HG03095 (cell line): Measurements from ENCODE around the gene NDUFAF8.

Source experiments
- ATAC-seq: cut with Tn5 transposase; IDR thresholded peaks from one replicate; pipeline ENCODE4 v1.9.1; 2021; ENCODE audit warnings: moderate library complexity; ENCODE audit not compliant: unreplicated experiment

NDUFAF8 gene

DNA sequence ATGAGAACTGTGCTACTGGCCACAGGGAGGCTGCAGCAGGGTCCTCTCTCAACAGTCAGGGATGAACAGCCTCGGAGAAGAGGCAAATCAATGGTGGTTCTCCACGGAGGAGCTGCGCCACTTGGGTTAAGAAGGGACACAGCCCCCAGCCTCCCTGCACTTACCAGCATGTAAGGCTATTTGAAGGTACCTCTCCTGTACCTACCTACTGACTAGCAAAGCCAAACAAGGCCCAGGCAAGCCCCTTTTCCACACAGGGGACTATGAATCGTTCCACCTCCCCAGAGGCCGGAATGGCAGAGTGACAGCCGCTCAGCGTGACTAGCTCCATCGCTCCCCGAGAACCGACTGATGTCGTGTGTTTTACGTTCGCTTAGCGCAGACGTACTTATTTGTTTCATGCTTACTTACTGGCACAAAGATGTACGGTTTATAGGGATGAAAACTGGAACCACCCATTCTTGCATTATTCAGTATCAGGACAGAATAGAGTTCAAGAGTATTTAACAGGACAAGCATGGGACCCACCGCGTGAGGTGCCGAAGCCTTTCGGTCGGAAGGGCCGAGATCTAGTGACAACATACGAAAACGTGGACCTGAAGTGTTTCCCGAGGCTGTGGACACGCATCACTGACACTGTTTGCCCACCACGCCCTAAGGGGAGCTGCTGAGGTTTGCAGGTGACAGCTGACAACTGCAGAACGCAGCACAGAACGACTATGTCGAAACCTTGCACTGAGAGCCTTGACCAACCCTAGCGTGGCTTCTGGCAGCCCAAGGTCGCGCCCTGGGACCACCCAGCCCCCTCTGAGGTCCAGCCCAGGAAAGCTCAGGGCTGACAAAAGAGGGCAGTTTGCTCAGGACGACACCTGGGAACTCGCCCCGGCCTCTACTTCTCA lies 1.3 kb upstream of the NDUFAF8 start:
- ATAC-seq = no peak

DNA sequence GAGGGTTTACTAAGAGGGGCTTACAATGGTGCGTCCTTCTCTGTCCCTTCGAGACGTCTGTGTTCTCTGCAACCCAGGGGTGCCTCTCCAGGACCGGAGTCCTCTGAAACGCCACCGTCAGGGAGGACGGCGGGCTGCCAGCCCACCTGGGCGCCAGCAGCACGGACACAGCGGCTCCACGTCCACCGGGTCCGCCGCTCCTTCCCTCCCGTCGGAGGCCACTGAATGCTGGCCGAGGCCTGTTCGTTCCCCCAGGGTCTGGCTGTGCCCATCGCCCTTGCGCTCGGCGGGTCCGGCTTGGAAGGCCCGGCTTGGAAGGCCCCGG lies 666 bp upstream of the NDUFAF8 start:
- no peak for ATAC-seq

DNA sequence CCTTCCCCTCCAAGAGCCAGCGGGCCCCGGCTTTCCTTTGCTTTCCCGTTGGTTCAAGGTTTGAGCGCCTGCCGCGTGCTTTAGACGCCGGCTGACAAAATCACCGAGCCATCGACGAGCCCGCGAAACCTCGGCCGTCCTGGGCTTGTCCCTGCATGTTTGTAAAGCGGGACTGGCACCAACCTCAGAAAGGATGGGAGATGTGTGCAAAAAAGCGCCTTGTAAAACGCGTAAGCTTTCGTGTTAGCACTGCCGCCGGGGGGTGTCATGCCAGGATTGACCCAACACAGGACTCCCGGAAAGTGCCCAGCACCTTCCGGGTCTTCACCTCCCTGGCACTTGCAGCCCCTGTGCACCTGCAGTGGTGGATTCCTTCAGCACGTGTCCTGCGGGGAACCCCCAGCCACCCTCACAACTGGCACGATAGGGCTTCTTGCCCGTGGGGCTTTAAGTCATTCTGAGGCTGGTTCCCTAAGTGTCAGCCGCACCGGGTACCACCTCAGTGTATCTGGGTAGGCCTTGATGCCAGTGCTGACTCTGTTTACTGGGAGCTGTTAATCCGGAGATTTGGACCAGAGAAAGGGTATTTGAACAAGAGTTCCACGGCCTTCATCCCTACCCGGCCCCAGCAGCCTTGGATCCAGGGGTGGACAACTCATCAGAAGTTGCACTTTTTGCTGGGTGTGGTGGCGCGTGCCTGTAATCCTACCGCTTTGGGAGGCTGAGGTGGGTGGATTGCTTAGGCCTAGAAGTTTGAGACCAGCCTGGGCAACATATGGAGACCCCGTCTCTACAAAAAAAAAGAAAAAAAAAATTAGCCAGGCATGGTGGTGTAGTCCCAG lies 817 bp downstream of the NDUFAF8 start:
- ATAC-seq = no peak

DNA sequence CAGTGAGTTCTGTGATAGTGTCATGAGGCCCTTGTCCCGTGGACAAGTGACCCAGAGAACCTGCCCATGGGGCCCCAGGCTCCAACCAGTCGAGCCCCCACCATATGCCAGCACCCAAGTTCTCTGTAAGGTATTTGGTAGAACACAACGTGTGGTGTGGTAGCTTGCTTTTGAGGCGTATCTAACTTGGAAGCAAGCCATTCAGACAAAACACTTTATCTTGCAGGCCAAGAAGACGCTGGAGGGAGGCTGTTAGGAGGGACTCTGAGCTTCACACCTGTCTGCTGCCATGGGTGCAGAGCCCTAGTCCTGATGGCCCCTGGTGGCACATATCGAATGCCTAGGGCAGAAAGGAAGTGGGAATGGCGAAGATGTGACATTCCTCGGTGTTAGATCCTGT lies 1.6 kb downstream of the NDUFAF8 start:
- no peak for ATAC-seq

GRCh38 chr17:81241203-81241602 lies 2.1 kb downstream of the NDUFAF8 start:
- no peak for ATAC-seq

GRCh38 chr17:81241648-81242420 lies 2.7 kb downstream of the NDUFAF8 start:
- no peak for ATAC-seq

- no peak for ATAC-seq
Observed at GRCh38 chr17:81242421-81243332, 3.6 kb downstream of the NDUFAF8 start.

- no peak for ATAC-seq
Observed at GRCh38 chr17:81243333-81243664, 4.2 kb downstream of the NDUFAF8 start.

DNA sequence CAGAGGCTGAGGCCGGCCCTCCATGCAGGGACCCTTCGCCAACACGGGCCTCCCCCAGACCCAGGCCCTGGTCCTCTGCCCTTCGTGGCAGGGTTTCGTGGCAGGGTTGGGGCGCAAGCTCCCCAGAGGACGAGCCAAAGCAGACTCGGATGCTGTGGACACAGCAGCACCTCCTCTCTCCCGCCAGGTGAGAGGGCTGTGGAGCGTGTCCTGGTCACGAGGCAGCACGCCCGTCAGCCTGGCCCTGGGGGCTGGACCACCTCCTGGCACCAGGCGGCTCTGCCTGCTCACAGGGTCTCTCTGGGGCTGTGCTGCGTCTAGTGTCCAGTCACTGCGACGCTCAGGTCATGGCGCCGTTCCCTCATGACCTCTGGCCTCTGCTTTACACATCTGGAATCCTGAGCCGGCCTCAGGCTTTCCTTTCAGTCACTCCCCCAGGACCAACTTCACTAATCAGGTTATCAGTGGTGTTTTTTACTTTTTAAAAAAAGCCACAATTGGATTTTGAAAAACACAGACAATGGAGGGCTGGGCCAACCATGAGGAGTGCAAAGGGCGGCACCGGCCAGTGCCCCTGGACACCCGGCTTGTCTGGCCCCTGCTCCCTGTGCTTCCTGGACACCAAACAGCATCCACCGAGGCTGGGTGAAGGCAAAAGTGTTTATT lies 5.4 kb downstream of the NDUFAF8 start:
- ATAC-seq = no peak

DNA sequence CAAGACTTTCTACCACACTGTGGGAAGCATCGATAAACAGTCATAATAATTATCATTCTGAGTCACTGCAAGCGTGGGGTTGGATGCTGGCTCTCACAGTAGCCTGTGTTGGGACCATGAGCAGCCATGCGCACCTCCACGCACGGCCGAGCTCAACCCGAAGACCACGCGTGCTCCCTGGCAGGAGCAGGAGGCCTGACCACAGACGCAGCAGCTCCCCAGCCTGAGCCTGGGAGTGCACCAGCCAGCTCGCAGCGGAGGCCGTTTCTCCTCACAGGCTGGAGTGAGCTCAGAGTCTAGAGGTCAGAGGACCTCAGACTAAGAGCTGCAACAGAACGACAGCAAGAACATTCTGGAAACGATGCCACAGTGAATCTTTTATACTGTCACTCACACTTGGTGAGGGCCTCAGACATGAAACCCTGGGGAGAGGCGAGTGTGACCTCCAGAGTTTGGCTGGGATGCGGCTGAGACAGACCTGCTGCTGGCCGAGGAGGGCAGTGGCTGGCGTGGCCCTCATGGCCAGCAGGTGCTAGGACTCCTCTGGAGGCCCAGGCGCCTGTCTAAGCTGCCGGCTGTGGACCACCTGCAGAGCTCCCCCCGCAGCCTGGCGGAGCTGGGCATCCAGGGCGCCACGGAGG lies 6.0 kb downstream of the NDUFAF8 start:
- no peak for ATAC-seq

GRCh38 chr17:81245665-81246342 lies 6.7 kb downstream of the NDUFAF8 start:
- no peak for ATAC-seq

GRCh38 chr17:81246343-81246670 lies 7.2 kb downstream of the NDUFAF8 start:
- ATAC-seq = no peak

- no peak for ATAC-seq
Observed at GRCh38 chr17:81246679-81247338, 7.7 kb downstream of the NDUFAF8 start.

- no peak for ATAC-seq
Observed at GRCh38 chr17:81247339-81247990, 8.3 kb downstream of the NDUFAF8 start.

- no peak for ATAC-seq
Observed at GRCh38 chr17:81248649-81249048, 9.5 kb downstream of the NDUFAF8 start.

DNA sequence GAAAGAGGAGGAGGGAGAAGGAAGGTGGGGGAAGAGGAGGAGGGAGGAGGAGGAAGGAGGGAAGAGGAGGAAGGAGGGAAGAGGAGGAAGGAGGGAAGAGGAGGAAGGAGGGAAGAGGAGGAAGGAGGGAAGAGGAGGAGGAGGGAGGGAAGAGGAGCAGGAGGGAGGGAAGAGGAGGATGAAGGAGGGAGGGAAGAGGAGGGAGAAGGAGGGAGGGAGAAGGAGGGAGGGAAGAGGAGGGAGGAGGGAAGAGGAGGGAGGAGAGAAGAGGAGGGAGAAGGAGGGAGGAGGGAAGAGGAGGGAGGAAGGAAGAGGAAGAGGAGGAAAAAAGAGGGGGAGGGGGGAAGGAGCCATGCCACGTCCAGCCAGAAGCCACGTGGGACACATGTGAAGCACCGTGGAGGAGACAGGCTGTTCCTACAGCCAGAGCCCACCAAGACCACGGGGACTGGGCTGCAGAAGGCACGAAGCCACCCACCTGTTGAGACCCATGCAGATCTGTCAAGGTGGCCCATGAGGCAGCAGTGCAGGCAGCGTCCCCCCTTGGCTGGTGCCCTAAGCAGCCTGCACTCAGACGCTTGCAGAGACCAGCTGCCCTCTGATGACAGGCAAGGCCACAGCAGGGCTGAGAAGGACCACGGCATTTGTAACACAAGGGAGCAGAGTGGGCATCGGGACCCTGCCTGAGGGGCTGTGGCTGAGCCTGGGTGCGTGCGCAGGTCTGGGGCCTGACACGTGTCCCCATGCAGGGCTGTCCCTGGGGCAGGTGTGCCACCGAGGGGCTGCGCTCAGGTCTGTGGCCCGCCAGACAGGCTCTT lies 10.3 kb downstream of the NDUFAF8 start:
- ATAC-seq = no peak
